A549 (cell line): Measurements from ENCODE around the gene APOM. TPM values are rescaled to one million over a fixed set of nuclear protein-coding genes. Genes with fewer than 3 reads are reported as not detected.

Experiments used
- ATAC-seq, 2 experiments: fragments of 200-7000 bp in 1 of 2; fragments of >200 bp in 1 of 2; cut with Nextera tagmentation in 1 of 2; cut with Tn5 transposase in 1 of 2; 3 replicates each; pipeline versions ENCODE4 v1.8.0 to v1.9.1; 2018 to 2020; ENCODE audit warnings: mild to moderate bottlenecking in 1 of 2, moderate library complexity in 1 of 2
- CTCF ChIA-PET: fragments of 300-600 bp; sonication (Branson Sonifier 250); formaldehyde crosslinking; extraction: SDS; loops from one replicate; lab custom pipeline; 2021; ENCODE audit warnings: antibody characterized with exemption, inconsistent platforms; lab: Yijun Ruan, JAX
- POLR2A ChIA-PET: fragments of 350-600 bp; formaldehyde crosslinking; extraction: SDS; loops from one replicate; lab custom pipeline; 2021; ENCODE audit warnings: antibody characterized with exemption, inconsistent platforms; lab: Yijun Ruan, JAX
- DNase-seq, 2 experiments: peaks; one replicate each; pipeline versions ENCODE4 v3.0.0 to v3.0.0-alpha.2; 2011 to 2016; ENCODE audit warnings: low read depth in 1 of 2, low spot score in 1 of 2
- FAIRE-seq: peaks from 2 replicates; lab custom pipeline; 2011; peaks lifted over from hg19 to GRCh38; lab: Jason Lieb, UNC
- H3K27ac ChIP-seq, 2 experiments: fragments of >200 bp; sonication (Bioruptor Twin); formaldehyde crosslinking; 3 replicates each; pipeline ENCODE4 v1.5.1; 2016 to 2017
- H3K4me1 ChIP-seq: fragments of >200 bp; sonication (Bioruptor Twin); formaldehyde crosslinking; 3 replicates; pipeline ENCODE4 v1.6.1; 2016
- H3K4me2 ChIP-seq: fragments of >200 bp; sonication (Bioruptor Twin); formaldehyde crosslinking; 3 replicates; pipeline ENCODE4 v1.6.1; 2016
- H3K4me3 ChIP-seq: fragments of >200 bp; sonication (Bioruptor Twin); formaldehyde crosslinking; 3 replicates; pipeline ENCODE4 v1.5.1; 2016
- H3K9me3 ChIP-seq: fragments of >200 bp; sonication (Bioruptor Twin); formaldehyde crosslinking; 3 replicates; pipeline ENCODE4 v1.6.1; 2016
- BHLHE40 ChIP-seq: IDR thresholded peaks from 2 replicates; pipeline ENCODE4 v1.6.1; 2012; ENCODE audit warnings: low read depth, low read length, inconsistent platforms
- CBX2 ChIP-seq: fragments of 200-600 bp; sonication (generic); IDR thresholded peaks from 2 replicates; pipeline ENCODE4 v1.6.1; 2016; ENCODE audit warnings: low read depth, mild to moderate bottlenecking, borderline replicate concordance
- CBX8 ChIP-seq: fragments of 200-600 bp; sonication (generic); IDR thresholded peaks from 2 replicates; pipeline ENCODE4 v1.6.1; 2016
- CEBPB ChIP-seq, 2 experiments: fragments of >200 bp in 1 of 2; sonication (Bioruptor Twin) in 1 of 2; formaldehyde crosslinking in 1 of 2; IDR thresholded peaks; 2 replicates each; pipeline ENCODE4 v1.6.1; 2012 to 2016
- EHF ChIP-seq: fragments of 250-450 bp; sonication (Bioruptor Pico); IDR thresholded peaks from 2 replicates; pipeline ENCODE4 v1.5.0; 2020; ENCODE audit warnings: mild to moderate bottlenecking
- HDAC2 ChIP-seq: fragments of 200-600 bp; sonication (generic); IDR thresholded peaks from 2 replicates; pipeline ENCODE4 v1.6.1; 2016
- HEYL ChIP-seq: fragments of 250-450 bp; sonication (Bioruptor Pico); IDR thresholded peaks from 2 replicates; pipeline ENCODE4 v1.8.0; 2021; ENCODE audit warnings: mild to moderate bottlenecking, moderate library complexity
- HOXB5 ChIP-seq: fragments of 250-450 bp; sonication (Bioruptor Pico); IDR thresholded peaks from 2 replicates; pipeline ENCODE4 v1.5.0; 2020; ENCODE audit warnings: mild to moderate bottlenecking, moderate library complexity
- JUNB ChIP-seq: fragments of >200 bp; sonication (Bioruptor Twin); formaldehyde crosslinking; IDR thresholded peaks from 2 replicates; pipeline ENCODE4 v1.6.1; 2016
- KDM1A ChIP-seq: fragments of 200-600 bp; sonication (generic); IDR thresholded peaks from 2 replicates; pipeline ENCODE4 v1.6.1; 2016; ENCODE audit warnings: low read depth, mild to moderate bottlenecking
- KDM5A ChIP-seq: fragments of 200-600 bp; sonication (generic); IDR thresholded peaks from 2 replicates; pipeline ENCODE4 v1.6.1; 2016; ENCODE audit warnings: antibody characterized with exemption, mild to moderate bottlenecking
- MYC ChIP-seq: IDR thresholded peaks from 2 replicates; pipeline ENCODE4 v1.6.1; 2012; ENCODE audit warnings: mild to moderate bottlenecking, inconsistent platforms, low read length, improper control_type of control experiment, borderline replicate concordance
- NFE2L2 ChIP-seq: fragments of 150-350 bp; conservative IDR thresholded peaks from 2 replicates; pipeline ENCODE4 v1.6.1; 2014; ENCODE audit warnings: low read length
- NR3C1 ChIP-seq: fragments of >200 bp; sonication (Bioruptor Twin); formaldehyde crosslinking; IDR thresholded peaks from 3 replicates; pipeline ENCODE4 v1.6.1; 2017
- POLR2A ChIP-seq: IDR thresholded peaks from 2 replicates; pipeline ENCODE4 v1.6.1; 2012; ENCODE audit warnings: mild to moderate bottlenecking, low read length
- REST ChIP-seq: fragments of 200-600 bp; sonication (generic); IDR thresholded peaks from 2 replicates; pipeline ENCODE4 v1.6.1; 2016; ENCODE audit warnings: antibody characterized with exemption, mild to moderate bottlenecking, moderate library complexity
- RFX5 ChIP-seq: fragments of 450-650 bp; IDR thresholded peaks from 2 replicates; pipeline ENCODE4 v1.7.1; 2014; ENCODE audit warnings: antibody characterized with exemption, mild to moderate bottlenecking, moderate library complexity
- SMC3 ChIP-seq: fragments of >200 bp; sonication (Bioruptor Twin); formaldehyde crosslinking; IDR thresholded peaks from 3 replicates; pipeline ENCODE4 v1.6.1; 2018; ENCODE audit warnings: inconsistent platforms
- SREBF2 ChIP-seq: fragments of 450-650 bp; IDR thresholded peaks from 2 replicates; pipeline ENCODE4 v1.6.1; 2014; ENCODE audit warnings: mild to moderate bottlenecking, moderate library complexity
- TFCP2L1 ChIP-seq: fragments of 250-450 bp; sonication (Bioruptor Pico); IDR thresholded peaks from 2 replicates; pipeline ENCODE4 v1.5.0; 2021; ENCODE audit warnings: mild to moderate bottlenecking
- ZSCAN20 ChIP-seq: fragments of 250-450 bp; sonication (Bioruptor Pico); IDR thresholded peaks from 2 replicates; pipeline ENCODE4 v1.8.0; 2022; ENCODE audit warnings: mild to moderate bottlenecking, moderate library complexity
- WGBS: methylation state at CpG from one replicate; pipeline ENCODE4 v1.1.6; 2017; ENCODE audit errors: missing lambda C conversion rate; 5-methylcytosine and 5-hydroxymethylcytosine counted together
- polyA plus RNA-seq, 4 experiments: library from polyadenylated mRNA; depleted of rRNA in 3 of 4; stranded (reverse); fragments of >200 nt; fragmentation: RNase III in 1 of 4; extraction: RNeasy Plus Mini Kit Qiagen cat#74134 plus additional on column Dnase treatment in 1 of 4; gene quantifications; 2 replicates in 3 of 4; 3 replicates in 1 of 4; pipeline ENCODE4 v1.2.3, GENCODE V29; 2011 to 2017
- TF ChIP-seq, protein P1 (sequence below): fragments of 250-450 bp; sonication (Bioruptor Pico); IDR thresholded peaks from 2 replicates; pipeline ENCODE4 v1.5.0; 2021; ENCODE audit warnings: mild to moderate bottlenecking, moderate library complexity, borderline replicate concordance
- TF ChIP-seq, protein P2 (sequence below): IDR thresholded peaks from 2 replicates; pipeline ENCODE4 v1.6.1; 2012
- TF ChIP-seq, protein P3 (sequence below): IDR thresholded peaks from 2 replicates; pipeline ENCODE4 v1.6.1; 2012
- TF ChIP-seq, protein P4 (sequence below): fragments of 250-450 bp; sonication (Bioruptor Pico); IDR thresholded peaks from 2 replicates; pipeline ENCODE4 v1.5.0; 2020; ENCODE audit warnings: low read depth, mild to moderate bottlenecking, moderate library complexity

APOM gene
- polyA plus RNA-seq, 2 of the 4 experiments (the other 2 are of a cell fraction): 1.5 to 2.6 TPM

DNA sequence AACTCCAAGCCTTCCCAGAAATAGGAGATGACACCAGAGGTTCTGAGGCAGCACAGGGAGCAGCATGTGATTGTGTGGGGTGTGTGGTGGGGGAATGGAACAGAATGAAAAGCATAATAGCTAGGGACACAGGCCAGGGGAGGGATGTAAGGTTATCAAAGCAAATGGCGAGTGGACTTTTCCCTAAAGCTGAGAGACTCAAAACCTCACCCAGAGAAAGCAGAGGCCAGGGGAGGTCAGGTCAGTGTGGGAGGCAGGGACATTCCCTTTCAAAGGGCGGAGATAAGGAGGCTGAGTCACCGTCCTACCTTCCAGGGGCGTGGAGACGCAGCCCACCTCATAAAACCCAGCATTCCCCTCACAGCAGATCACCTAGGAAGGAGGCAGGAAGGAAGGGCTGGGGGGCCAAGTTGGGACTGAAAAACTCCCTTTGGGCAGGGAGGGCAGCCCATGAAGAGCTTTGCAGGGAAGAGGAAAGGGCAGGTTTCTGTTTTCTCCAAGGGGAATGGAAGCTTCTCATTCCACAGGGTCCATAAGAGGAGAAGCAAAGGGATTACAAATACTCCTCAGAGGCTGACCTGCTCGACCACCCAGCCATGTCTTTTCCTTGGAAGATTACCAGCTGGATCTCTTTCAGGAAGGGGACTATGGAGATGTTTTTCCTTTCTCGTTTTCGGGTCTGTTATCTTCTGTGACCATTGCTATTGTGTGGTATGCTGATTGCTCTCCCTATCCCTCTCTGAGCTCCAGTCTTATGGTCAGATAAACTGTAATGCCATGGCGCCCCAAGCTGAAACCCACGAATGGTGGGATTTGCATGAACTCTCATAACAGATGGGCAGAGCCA, 34.8 kb downstream of the APOM start (continued):
- TF ChIP-seq HEYL (CRISPR knock-in tag) (no peak), CBX2 (no peak), KDM5A (no peak), SMC3 (no peak), HOXB5 (CRISPR knock-in tag) (no peak), HDAC2 (no peak)
- TF ChIP-seq, protein P1, sequence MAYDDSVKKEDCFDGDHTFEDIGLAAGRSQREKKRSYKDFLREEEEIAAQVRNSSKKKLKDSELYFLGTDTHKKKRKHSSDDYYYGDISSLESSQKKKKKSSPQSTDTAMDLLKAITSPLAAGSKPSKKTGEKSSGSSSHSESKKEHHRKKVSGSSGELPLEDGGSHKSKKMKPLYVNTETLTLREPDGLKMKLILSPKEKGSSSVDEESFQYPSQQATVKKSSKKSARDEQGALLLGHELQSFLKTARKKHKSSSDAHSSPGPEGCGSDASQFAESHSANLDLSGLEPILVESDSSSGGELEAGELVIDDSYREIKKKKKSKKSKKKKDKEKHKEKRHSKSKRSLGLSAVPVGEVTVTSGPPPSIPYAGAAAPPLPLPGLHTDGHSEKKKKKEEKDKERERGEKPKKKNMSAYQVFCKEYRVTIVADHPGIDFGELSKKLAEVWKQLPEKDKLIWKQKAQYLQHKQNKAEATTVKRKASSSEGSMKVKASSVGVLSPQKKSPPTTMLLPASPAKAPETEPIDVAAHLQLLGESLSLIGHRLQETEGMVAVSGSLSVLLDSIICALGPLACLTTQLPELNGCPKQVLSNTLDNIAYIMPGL (CRISPR knock-in tag): no peak

DNA sequence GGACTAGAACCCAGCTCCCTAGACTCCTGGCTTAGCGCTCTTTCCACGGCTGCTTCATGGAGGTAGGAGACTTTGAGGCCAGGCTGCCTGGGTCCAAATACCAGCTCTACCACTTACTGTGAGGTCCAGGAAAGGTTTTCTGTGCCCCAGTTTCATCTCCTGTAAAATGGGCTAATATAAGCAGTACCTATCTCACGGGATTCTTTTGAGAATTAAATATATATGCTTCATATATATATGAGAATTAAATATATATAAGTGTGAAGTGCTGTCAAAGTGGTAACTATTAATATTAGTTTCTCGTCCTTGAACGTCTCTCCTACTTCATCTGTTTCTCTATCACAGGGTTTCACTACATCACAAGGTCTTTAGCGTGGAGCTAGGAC, 35.4 kb downstream of the APOM start:
- Histone ChIP-seq H3K4me1 (no peaks in the 10 kb centered on the region; the same call in 2 of the 3 replicates), H3K4me3 (no peak overlapping the region)
- WGBS: 84% methylated on average over 6 of the region's 6 CpGs
- FAIRE-seq (no peak), ATAC-seq (no peak)
- POLR2A ChIA-PET: no interaction called here
- no peak for TF ChIP-seq CBX8
- no peak for TF ChIP-seq CEBPB (IDR thresholded peaks at IDR 0.05)
- TF ChIP-seq, protein P2, sequence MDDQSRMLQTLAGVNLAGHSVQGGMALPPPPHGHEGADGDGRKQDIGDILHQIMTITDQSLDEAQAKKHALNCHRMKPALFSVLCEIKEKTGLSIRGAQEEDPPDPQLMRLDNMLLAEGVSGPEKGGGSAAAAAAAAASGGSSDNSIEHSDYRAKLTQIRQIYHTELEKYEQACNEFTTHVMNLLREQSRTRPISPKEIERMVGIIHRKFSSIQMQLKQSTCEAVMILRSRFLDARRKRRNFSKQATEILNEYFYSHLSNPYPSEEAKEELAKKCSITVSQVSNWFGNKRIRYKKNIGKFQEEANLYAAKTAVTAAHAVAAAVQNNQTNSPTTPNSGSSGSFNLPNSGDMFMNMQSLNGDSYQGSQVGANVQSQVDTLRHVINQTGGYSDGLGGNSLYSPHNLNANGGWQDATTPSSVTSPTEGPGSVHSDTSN: no peak
- TF ChIP-seq, protein P3, sequence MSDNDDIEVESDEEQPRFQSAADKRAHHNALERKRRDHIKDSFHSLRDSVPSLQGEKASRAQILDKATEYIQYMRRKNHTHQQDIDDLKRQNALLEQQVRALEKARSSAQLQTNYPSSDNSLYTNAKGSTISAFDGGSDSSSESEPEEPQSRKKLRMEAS: no peak
- TF ChIP-seq RFX5: no peak
- TF ChIP-seq, protein P4, sequence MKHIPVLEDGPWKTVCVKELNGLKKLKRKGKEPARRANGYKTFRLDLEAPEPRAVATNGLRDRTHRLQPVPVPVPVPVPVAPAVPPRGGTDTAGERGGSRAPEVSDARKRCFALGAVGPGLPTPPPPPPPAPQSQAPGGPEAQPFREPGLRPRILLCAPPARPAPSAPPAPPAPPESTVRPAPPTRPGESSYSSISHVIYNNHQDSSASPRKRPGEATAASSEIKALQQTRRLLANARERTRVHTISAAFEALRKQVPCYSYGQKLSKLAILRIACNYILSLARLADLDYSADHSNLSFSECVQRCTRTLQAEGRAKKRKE (CRISPR knock-in tag): no peak
- TF ChIP-seq ZSCAN20 (CRISPR knock-in tag): no peak
- no peak for TF ChIP-seq BHLHE40
- TF ChIP-seq, all 56 proteins: peak for 0
- H3K27ac ChIP-seq: no peak overlapping the region
- no peak for DNase-seq
- no peak overlapping the region for H3K4me2 ChIP-seq
- CTCF ChIA-PET: interaction anchor here (1.2 to 2.9 kb wide), 3 partner anchors 11 to 172 kb away, joined by 4 to 11 read pairs (median 4); partner anchors contain the start of genes LY6G5B, LY6G5C and NEU1
- no peaks in the 10 kb centered on the region for H3K9me3 ChIP-seq

- ChIA-PET POLR2A (no interaction called here), CTCF (interaction anchor here (1.2 to 2.9 kb wide), 3 partner anchors 11 to 171 kb away, joined by 4 to 11 read pairs (median 4); partner anchors contain the start of genes LY6G5C and NEU1)
- Histone ChIP-seq H3K27ac (no peak overlapping the region), H3K4me2 (no peak overlapping the region), H3K4me1 (no peaks in the 10 kb centered on the region; the same call in 2 of the 3 replicates), H3K4me3 (no peak overlapping the region)
- 96% methylated on average over 4 of the region's 12 CpGs for WGBS
- DNase-seq: no peak
- no peak for TF ChIP-seq NFE2L2
- TF ChIP-seq CBX2: no peak
- TF ChIP-seq REST: no peak
- no peak for TF ChIP-seq ZSCAN20 (CRISPR knock-in tag)
- TF ChIP-seq POLR2A: no peak
- no peak for TF ChIP-seq EHF (CRISPR knock-in tag)
- no peak for TF ChIP-seq MYC
- no peak for TF ChIP-seq SREBF2
- no peak for TF ChIP-seq BHLHE40
- TF ChIP-seq, protein P3: no peak
- TF ChIP-seq, protein P4 (CRISPR knock-in tag): no peak
- TF ChIP-seq NR3C1: no peak
- TF ChIP-seq JUNB: no peak
- no peak for TF ChIP-seq TFCP2L1
- TF ChIP-seq SMC3: no peak
- no peak for TF ChIP-seq KDM1A
- TF ChIP-seq, all 56 proteins: peak for 0
- no peaks in the 10 kb centered on the region for H3K9me3 ChIP-seq
- ATAC-seq (no peak), FAIRE-seq (no peak)
These were observed 35.9 kb downstream of the APOM start for GRCh38 chr6:31691564-31692108.
